H9 (cell line): Measurements from ENCODE around the gene AMPH. TPM values are rescaled to one million over a fixed set of nuclear protein-coding genes. Genes with fewer than 3 reads are reported as not detected.

ENCODE experiments used
- DNase-seq: peaks from one replicate; pipeline ENCODE4 v3.0.0-alpha.2; 2017
- H2AFZ ChIP-seq: one replicate; pipeline ENCODE4 v1.6.1; 2013; ENCODE audit warnings: mild to moderate bottlenecking, low read length, control low read depth, moderate library complexity
- H2AK5ac ChIP-seq: 2 replicates; pipeline ENCODE4 v1.6.1; 2013; ENCODE audit warnings: low read length, control low read depth, mixed read lengths; ENCODE audit not compliant: insufficient read length
- H2BK120ac ChIP-seq: one replicate; pipeline ENCODE4 v1.6.1; 2013; ENCODE audit warnings: low read depth, mild to moderate bottlenecking, low read length, control low read depth, inconsistent platforms; ENCODE audit not compliant: poor library complexity, severe bottlenecking
- H2BK12ac ChIP-seq: 2 replicates; pipeline ENCODE4 v1.6.1; 2013; ENCODE audit warnings: low read length, control low read depth, mixed read lengths, low read depth; ENCODE audit not compliant: insufficient read length
- H2BK15ac ChIP-seq: 2 replicates; pipeline ENCODE4 v1.6.1; 2013; ENCODE audit warnings: low read depth, low read length, control low read depth
- H2BK20ac ChIP-seq: one replicate; pipeline ENCODE4 v1.6.1; 2013; ENCODE audit warnings: low read depth, mild to moderate bottlenecking, low read length, control low read depth, inconsistent platforms; ENCODE audit not compliant: poor library complexity, severe bottlenecking
- H2BK5ac ChIP-seq: 2 replicates; pipeline ENCODE4 v1.6.1; 2013; ENCODE audit warnings: low read length, control low read depth, mixed read lengths; ENCODE audit not compliant: insufficient read length
- H3K14ac ChIP-seq: 2 replicates; pipeline ENCODE4 v1.6.1; 2013; ENCODE audit warnings: low read length, control low read depth; ENCODE audit not compliant: insufficient read depth
- H3K18ac ChIP-seq: 2 replicates; pipeline ENCODE4 v1.6.1; 2013; ENCODE audit warnings: low read depth, mild to moderate bottlenecking, mixed read lengths, low read length, control low read depth; ENCODE audit not compliant: insufficient read length
- H3K23ac ChIP-seq: 2 replicates; pipeline ENCODE4 v1.6.1; 2013; ENCODE audit warnings: low read length, control low read depth, mixed read lengths, low read depth; ENCODE audit not compliant: insufficient read length
- H3K23me2 ChIP-seq: 2 replicates; pipeline ENCODE4 v1.6.1; 2013; ENCODE audit warnings: low read depth, mild to moderate bottlenecking, mixed read lengths, low read length, control low read depth; ENCODE audit not compliant: insufficient read length, poor library complexity, severe bottlenecking
- H3K27ac ChIP-seq: 2 replicates; pipeline ENCODE4 v1.5.1; 2013; ENCODE audit warnings: low read length, control low read depth, mixed read lengths, low read depth; ENCODE audit not compliant: insufficient read length
- H3K27me3 ChIP-seq: 2 replicates; pipeline ENCODE4 v1.6.1; 2013; ENCODE audit warnings: low read length, control low read depth, inconsistent platforms; ENCODE audit not compliant: insufficient read depth
- H3K4ac ChIP-seq: 2 replicates; pipeline ENCODE4 v1.6.1; 2013; ENCODE audit warnings: low read depth, mild to moderate bottlenecking, control low read depth, inconsistent platforms, low read length, moderate library complexity
- H3K4me1 ChIP-seq: 2 replicates; pipeline ENCODE4 v1.6.1; 2013; ENCODE audit warnings: low read length, control low read depth, inconsistent platforms; ENCODE audit not compliant: insufficient read depth
- H3K4me2 ChIP-seq: 2 replicates; pipeline ENCODE4 v1.6.1; 2013; ENCODE audit warnings: low read length, control low read depth, mixed read lengths; ENCODE audit not compliant: insufficient read length, insufficient read depth
- H3K56ac ChIP-seq: 2 replicates; pipeline ENCODE4 v1.6.1; 2013; ENCODE audit warnings: low read depth, mild to moderate bottlenecking, mixed read lengths, low read length, control low read depth; ENCODE audit not compliant: insufficient read length
- H3K79me1 ChIP-seq: 2 replicates; pipeline ENCODE4 v1.6.1; 2013; ENCODE audit warnings: low read depth, mild to moderate bottlenecking, moderate library complexity, low read length, control low read depth, inconsistent platforms; ENCODE audit not compliant: insufficient read depth, poor library complexity, severe bottlenecking
- H3K79me2 ChIP-seq: 2 replicates; pipeline ENCODE4 v1.6.1; 2013; ENCODE audit warnings: low read length, control low read depth, inconsistent platforms; ENCODE audit not compliant: insufficient read depth
- H3K9ac ChIP-seq: 2 replicates; pipeline ENCODE4 v1.6.1; 2013; ENCODE audit warnings: low read length, control low read depth, mixed read lengths; ENCODE audit not compliant: insufficient read length; ENCODE audit errors: extremely low read depth
- H3K9me3 ChIP-seq: one replicate; pipeline ENCODE4 v1.6.1; 2013; ENCODE audit warnings: low read depth, low read length, inconsistent platforms; ENCODE audit not compliant: control insufficient read depth
- H3T11ph ChIP-seq: one replicate; pipeline ENCODE4 v1.6.1; 2013; ENCODE audit warnings: mild to moderate bottlenecking, low read length, control low read depth, inconsistent platforms
- H4K20me1 ChIP-seq: one replicate; pipeline ENCODE4 v1.6.1; 2013; ENCODE audit not compliant: control insufficient read depth, insufficient read length, insufficient read depth
- H4K5ac ChIP-seq: 2 replicates; pipeline ENCODE4 v1.6.1; 2013; ENCODE audit warnings: low read depth, mild to moderate bottlenecking, mixed read lengths, low read length, control low read depth; ENCODE audit not compliant: insufficient read length
- H4K8ac ChIP-seq: replicated peaks from 2 replicates; pipeline ENCODE4 v1.6.1; 2013; ENCODE audit warnings: low read length, control low read depth, mixed read lengths, low read depth; ENCODE audit not compliant: insufficient read length
- H4K91ac ChIP-seq: 2 replicates; pipeline ENCODE4 v1.6.1; 2013; ENCODE audit warnings: low read depth, mild to moderate bottlenecking, moderate library complexity, mixed read lengths, low read length, control low read depth; ENCODE audit not compliant: insufficient read length
- H3K27ac Mint-ChIP-seq, 3 experiments: 2 replicates in 2 of 3; 3 replicates in 1 of 3; pipeline ENCODE4 v1.8.0; 2020 to 2021; ENCODE audit warnings: mixed read lengths in 3 of 3, mild to moderate bottlenecking in 1 of 3, moderate library complexity in 1 of 3
- H3K27me3 Mint-ChIP-seq: 2 replicates; pipeline ENCODE4 v1.8.0; 2021; ENCODE audit warnings: low read depth, mild to moderate bottlenecking, moderate library complexity, mixed read lengths
- H3K36me3 Mint-ChIP-seq, 3 experiments: 2 replicates in 2 of 3; 3 replicates in 1 of 3; pipeline ENCODE4 v1.8.0; 2020 to 2021; ENCODE audit warnings: low read depth in 3 of 3, mixed read lengths in 3 of 3; ENCODE audit not compliant: insufficient read depth in 1 of 3
- H3K4me1 Mint-ChIP-seq, 2 experiments: 2 replicates each; pipeline ENCODE4 v1.8.0; 2020; ENCODE audit warnings: mixed read lengths in 2 of 2
- H3K4me3 Mint-ChIP-seq, 2 experiments: 2 replicates in 1 of 2; 3 replicates in 1 of 2; pipeline ENCODE4 v1.8.0; 2020 to 2021; ENCODE audit warnings: mild to moderate bottlenecking in 2 of 2, mixed read lengths in 2 of 2, moderate library complexity in 1 of 2
- H3K9me3 Mint-ChIP-seq, 2 experiments: 2 replicates in 1 of 2; 3 replicates in 1 of 2; pipeline ENCODE4 v1.8.0; 2020; ENCODE audit warnings: mild to moderate bottlenecking in 2 of 2, mixed read lengths in 2 of 2, moderate library complexity in 1 of 2
- WGBS: extraction: QIAGEN DNeasy Blood & Tissue Kit; methylation state at CpG from one replicate; pipeline ENCODE4 v1.1.7; 2013; ENCODE audit warnings: missing lambda C conversion rate, low lambda C conversion rate, mixed read lengths; ENCODE audit not compliant: insufficient read length; ENCODE audit errors: extremely low coverage; 5-methylcytosine and 5-hydroxymethylcytosine counted together
- total RNA-seq: library from RNA; stranded (reverse); gene quantifications from 2 replicates; pipeline ENCODE4 v1.2.1, GENCODE V29; 2021
- TF ChIP-seq, protein P1 (sequence below): fragments of 200-600 bp; sonication (generic); conservative IDR thresholded peaks from 3 replicates; pipeline ENCODE4 v1.8.0; 2021; ENCODE audit warnings: antibody characterized with exemption, mild to moderate bottlenecking

AMPH gene
- total RNA-seq, 1 experiment from 2014 or later, result 4.8 TPM

DNA sequence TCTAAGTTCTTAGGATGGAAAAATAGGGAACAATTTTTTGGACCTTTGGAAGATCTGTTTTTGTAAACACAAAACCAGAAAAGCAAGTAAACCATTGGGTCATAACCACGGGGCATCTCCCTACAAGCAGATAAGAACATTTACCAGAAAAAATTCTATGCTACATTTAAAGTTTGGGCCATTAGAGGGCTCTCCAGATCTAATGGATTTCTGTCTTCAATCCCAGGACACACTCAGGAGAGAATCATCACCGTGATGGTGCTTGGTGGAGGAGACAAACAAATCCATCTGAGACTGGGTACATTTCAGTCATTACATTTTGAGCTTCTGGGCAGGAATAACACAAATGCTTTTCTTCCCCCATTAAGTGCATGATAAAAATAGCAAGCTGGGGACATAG lies 179.3 kb downstream of the AMPH start:
- H3K9me3 Mint-ChIP-seq, result no peaks in the 10 kb centered on the region

More for the DNA sequence above, 179.3 kb downstream of the AMPH start:
- Histone ChIP-seq H3K4ac (no peak overlapping the region), H3T11ph (no peak overlapping the region), H3K9ac (no peak overlapping the region), H2BK120ac (no peak overlapping the region), H3K79me1 (no peaks in the 10 kb centered on the region), H4K8ac (no peak overlapping the region), H3K14ac (no peak overlapping the region), H2BK20ac (no peak overlapping the region), H4K20me1 (no peaks in the 10 kb centered on the region), H3K4me2 (no peak overlapping the region), H2BK5ac (no peak overlapping the region), H3K23me2 (no peaks in the 10 kb centered on the region), H4K5ac (no peak overlapping the region), H2BK12ac (no peak overlapping the region), H3K4me1 (no peaks in the 10 kb centered on the region), H2AK5ac (no peak overlapping the region), H4K91ac (no peak overlapping the region), H3K79me2 (no peaks in the 10 kb centered on the region), H3K27me3 (no peaks in the 10 kb centered on the region), H3K23ac (no peak overlapping the region), H2BK15ac (no peak overlapping the region), H3K18ac (no peak overlapping the region), H3K27ac (no peak overlapping the region), H3K9me3 (no peaks in the 10 kb centered on the region), H3K56ac (no peak overlapping the region), H2AFZ (no peak overlapping the region)
- H3K4me3 Mint-ChIP-seq, result no peak overlapping the region
- H3K4me1 Mint-ChIP-seq, result peaks cover 7 to 8% of the 10 kb centered on the region in 2 experiments
- WGBS, result no CpG with 5 or more reads among the region's 2 CpGs
- no peak for DNase-seq
- H3K27me3 Mint-ChIP-seq, result no peaks in the 10 kb centered on the region
- no peaks in the 10 kb centered on the region for H3K36me3 Mint-ChIP-seq
- TF ChIP-seq, protein P1, sequence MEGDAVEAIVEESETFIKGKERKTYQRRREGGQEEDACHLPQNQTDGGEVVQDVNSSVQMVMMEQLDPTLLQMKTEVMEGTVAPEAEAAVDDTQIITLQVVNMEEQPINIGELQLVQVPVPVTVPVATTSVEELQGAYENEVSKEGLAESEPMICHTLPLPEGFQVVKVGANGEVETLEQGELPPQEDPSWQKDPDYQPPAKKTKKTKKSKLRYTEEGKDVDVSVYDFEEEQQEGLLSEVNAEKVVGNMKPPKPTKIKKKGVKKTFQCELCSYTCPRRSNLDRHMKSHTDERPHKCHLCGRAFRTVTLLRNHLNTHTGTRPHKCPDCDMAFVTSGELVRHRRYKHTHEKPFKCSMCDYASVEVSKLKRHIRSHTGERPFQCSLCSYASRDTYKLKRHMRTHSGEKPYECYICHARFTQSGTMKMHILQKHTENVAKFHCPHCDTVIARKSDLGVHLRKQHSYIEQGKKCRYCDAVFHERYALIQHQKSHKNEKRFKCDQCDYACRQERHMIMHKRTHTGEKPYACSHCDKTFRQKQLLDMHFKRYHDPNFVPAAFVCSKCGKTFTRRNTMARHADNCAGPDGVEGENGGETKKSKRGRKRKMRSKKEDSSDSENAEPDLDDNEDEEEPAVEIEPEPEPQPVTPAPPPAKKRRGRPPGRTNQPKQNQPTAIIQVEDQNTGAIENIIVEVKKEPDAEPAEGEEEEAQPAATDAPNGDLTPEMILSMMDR, result peak; percentile 58
- H3K27ac Mint-ChIP-seq, result no peak overlapping the region
